GM21576 (cell line): ENCODE data around the gene INPP5A.

ENCODE experiments used
- ATAC-seq: cut with Tn5 transposase; IDR thresholded peaks from one replicate; pipeline ENCODE4 v1.9.1; 2021; ENCODE audit warnings: mild to moderate bottlenecking, moderate library complexity; ENCODE audit not compliant: unreplicated experiment

The INPP5A gene

GRCh38 chr10:132639470-132639869 lies 101.9 kb downstream of the INPP5A start:
- no peak for ATAC-seq

GRCh38 chr10:132640326-132641125 lies 102.9 kb downstream of the INPP5A start:
- ATAC-seq, result no peak

- ATAC-seq, result no peak
Measured at GRCh38 chr10:132641401-132641800, 103.8 kb downstream of the INPP5A start.

GRCh38 chr10:132641966-132642731 lies 104.6 kb downstream of the INPP5A start:
- ATAC-seq, result no peak

- ATAC-seq, result no peak
Measured at GRCh38 chr10:132642732-132643008, 105.1 kb downstream of the INPP5A start.

- ATAC-seq, result no peak
Measured at GRCh38 chr10:132643709-132644526, 106.3 kb downstream of the INPP5A start.

- no peak for ATAC-seq
Measured at GRCh38 chr10:132644527-132645246, 107.1 kb downstream of the INPP5A start.

- no peak for ATAC-seq
Measured at GRCh38 chr10:132645247-132645530, 107.6 kb downstream of the INPP5A start.

GRCh38 chr10:132645630-132646442 lies 108.2 kb downstream of the INPP5A start:
- ATAC-seq, result no peak

- no peak for ATAC-seq
Measured at GRCh38 chr10:132646443-132647097, 109.0 kb downstream of the INPP5A start.

GRCh38 chr10:132647424-132647823 lies 109.8 kb downstream of the INPP5A start:
- no peak for ATAC-seq

- ATAC-seq, result no peak
Measured at GRCh38 chr10:132648072-132648850, 110.7 kb downstream of the INPP5A start.

- no peak for ATAC-seq
Measured at GRCh38 chr10:132648851-132649528, 111.4 kb downstream of the INPP5A start.

GRCh38 chr10:132649651-132650360 lies 112.2 kb downstream of the INPP5A start:
- ATAC-seq, result no peak

GRCh38 chr10:132650611-132651250 lies 113.1 kb downstream of the INPP5A start:
- no peak for ATAC-seq

GRCh38 chr10:132651511-132652029 lies 114.0 kb downstream of the INPP5A start:
- ATAC-seq, result no peak

GRCh38 chr10:132652446-132652845 lies 114.9 kb downstream of the INPP5A start:
- ATAC-seq, result no peak
